ENCODE measurements around the gene NDUFS6. TPM values are rescaled to one million over a fixed set of nuclear protein-coding genes. Genes with fewer than 3 reads are reported as not detected.

The NDUFS6 gene
- total RNA-seq, 4 donors from 2014 or later: 22.0 to 86.9 (median 49.7) TPM

GRCh38 chr5:1845696-1846095 lies 44.5 kb downstream of the NDUFS6 start:
- TF ChIP-seq, protein P1, sequence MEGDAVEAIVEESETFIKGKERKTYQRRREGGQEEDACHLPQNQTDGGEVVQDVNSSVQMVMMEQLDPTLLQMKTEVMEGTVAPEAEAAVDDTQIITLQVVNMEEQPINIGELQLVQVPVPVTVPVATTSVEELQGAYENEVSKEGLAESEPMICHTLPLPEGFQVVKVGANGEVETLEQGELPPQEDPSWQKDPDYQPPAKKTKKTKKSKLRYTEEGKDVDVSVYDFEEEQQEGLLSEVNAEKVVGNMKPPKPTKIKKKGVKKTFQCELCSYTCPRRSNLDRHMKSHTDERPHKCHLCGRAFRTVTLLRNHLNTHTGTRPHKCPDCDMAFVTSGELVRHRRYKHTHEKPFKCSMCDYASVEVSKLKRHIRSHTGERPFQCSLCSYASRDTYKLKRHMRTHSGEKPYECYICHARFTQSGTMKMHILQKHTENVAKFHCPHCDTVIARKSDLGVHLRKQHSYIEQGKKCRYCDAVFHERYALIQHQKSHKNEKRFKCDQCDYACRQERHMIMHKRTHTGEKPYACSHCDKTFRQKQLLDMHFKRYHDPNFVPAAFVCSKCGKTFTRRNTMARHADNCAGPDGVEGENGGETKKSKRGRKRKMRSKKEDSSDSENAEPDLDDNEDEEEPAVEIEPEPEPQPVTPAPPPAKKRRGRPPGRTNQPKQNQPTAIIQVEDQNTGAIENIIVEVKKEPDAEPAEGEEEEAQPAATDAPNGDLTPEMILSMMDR (IDR thresholded peaks at IDR 0.05): no peak
- TF ChIP-seq POLR2A (IDR thresholded peaks at IDR 0.05): no peak
- 68 to 82% methylated on average over 1 of the region's 1 CpG for WGBS, 2 donors
- H3K4me3 ChIP-seq (ENCODE audit: low read depth, poor library complexity, severe bottlenecking): no peak overlapping the region
- DNase-seq (ENCODE audit: low spot score in 2 of 2): no peak
- intact Hi-C loops (cut with DNase I; ENCODE audit: low total_unique reads): no loop called here

GRCh38 chr5:1846583-1846982 lies 45.4 kb downstream of the NDUFS6 start:
- WGBS, 2 donors: 92 to 96% methylated on average over 11 to 12 of the region's 13 CpGs
- no peak overlapping the region for H3K4me3 ChIP-seq (ENCODE audit: low read depth, poor library complexity, severe bottlenecking)
- no peak for DNase-seq (ENCODE audit: low spot score in 2 of 2)
- TF ChIP-seq, protein P1 (IDR thresholded peaks at IDR 0.05): no peak
- TF ChIP-seq POLR2A (IDR thresholded peaks at IDR 0.05): no peak
- intact Hi-C loops (cut with DNase I; ENCODE audit: low total_unique reads): no loop called here

- DNase-seq (ENCODE audit: low spot score in 2 of 2): no peak
- intact Hi-C loops (cut with DNase I; ENCODE audit: low total_unique reads): no loop called here
- TF ChIP-seq, protein P1 (IDR thresholded peaks at IDR 0.05): no peak
- no peak for TF ChIP-seq POLR2A (IDR thresholded peaks at IDR 0.05)
- no peak overlapping the region for H3K4me3 ChIP-seq (ENCODE audit: low read depth, poor library complexity, severe bottlenecking)
- 73 to 80% methylated on average over 10 of the region's 10 CpGs for WGBS, 2 donors
These were observed 45.8 kb downstream of the NDUFS6 start for GRCh38 chr5:1847056-1847455.

DNA sequence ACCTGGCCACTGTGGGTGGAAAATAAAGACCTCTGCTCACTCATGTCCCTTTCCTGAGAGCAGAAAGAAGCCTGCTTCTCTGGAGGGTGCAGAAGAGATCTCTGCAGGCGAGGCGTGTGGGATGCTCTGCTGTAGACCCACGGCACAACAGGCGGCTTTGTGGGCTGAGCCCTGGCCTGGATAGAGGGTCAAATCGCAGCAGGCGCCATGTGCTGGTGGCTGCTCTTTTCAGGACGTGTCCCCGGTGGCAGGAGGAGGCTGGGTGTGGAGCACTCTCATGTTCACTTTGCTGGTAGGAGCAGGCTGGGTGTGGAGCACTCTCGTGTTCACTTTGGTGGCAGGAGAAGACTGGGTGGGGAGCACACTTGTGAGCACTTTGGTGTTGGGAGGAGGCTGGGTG lies 46.4 kb downstream of the NDUFS6 start:
- intact Hi-C loops (cut with DNase I; ENCODE audit: low total_unique reads): no loop called here
- no peak overlapping the region for H3K4me3 ChIP-seq (ENCODE audit: low read depth, poor library complexity, severe bottlenecking)
- DNase-seq (ENCODE audit: low spot score in 2 of 2): no peak
- 68 to 84% methylated on average over 9 of the region's 9 CpGs for WGBS, 2 donors
- TF ChIP-seq POLR2A (IDR thresholded peaks at IDR 0.05): no peak
- TF ChIP-seq, protein P1 (IDR thresholded peaks at IDR 0.05): no peak

GRCh38 chr5:1850324-1851154 lies 49.3 kb downstream of the NDUFS6 start:
- no peak for TF ChIP-seq POLR2A (IDR thresholded peaks at IDR 0.05)
- TF ChIP-seq, protein P1 (IDR thresholded peaks at IDR 0.05): no peak
- intact Hi-C loops (cut with DNase I; ENCODE audit: low total_unique reads): no loop called here
- WGBS, 2 donors: 62 to 71% methylated on average over 29 of the region's 29 CpGs

More at GRCh38 chr5:1850324-1851154, 49.3 kb downstream of the NDUFS6 start:
- DNase-seq (ENCODE audit: low spot score in 2 of 2): no peak
- no peak overlapping the region for H3K4me3 ChIP-seq (ENCODE audit: low read depth, poor library complexity, severe bottlenecking)

All from lower leg skin (tissue), 4 donors.